Transverse colon (tissue), 4 donors: ENCODE measurements around the gene ZNF263. TPM values are rescaled to one million over a fixed set of nuclear protein-coding genes. Genes with fewer than 3 reads are reported as not detected.

Experiments used
- DNase-seq: peaks from one replicate; pipeline ENCODE4 v3.0.0-alpha.2; 2019
- H3K27ac ChIP-seq, 4 donors: fragments of 200-600 bp; sonication (generic); 2 replicates each; pipeline ENCODE4 v1.5.1; 2016 to 2018; ENCODE audit warnings: inconsistent platforms in 4 of 4
- H3K27me3 ChIP-seq: fragments of 200-600 bp; sonication (generic); 2 replicates; pipeline ENCODE4 v1.5.1; 2017; ENCODE audit warnings: inconsistent platforms
- H3K36me3 ChIP-seq, 4 donors: fragments of 200-600 bp; sonication (generic); 2 replicates each; pipeline ENCODE4 v1.5.1; 2017 to 2019; ENCODE audit warnings: inconsistent platforms in 4 of 4
- H3K4me1 ChIP-seq, 4 donors: fragments of 200-600 bp; sonication (generic); 2 replicates each; pipeline ENCODE4 v1.5.1; 2017 to 2020; ENCODE audit warnings: inconsistent platforms in 4 of 4
- H3K4me3 ChIP-seq, 4 donors: fragments of 200-600 bp; sonication (generic); 1 replicate in 1 of 4; 2 replicates in 3 of 4; pipeline versions ENCODE4 v1.5.1 to v1.6.1; 2017 to 2019; ENCODE audit warnings: inconsistent platforms in 4 of 4
- H3K9me3 ChIP-seq, 2 donors: fragments of 200-600 bp; sonication (generic); 2 replicates each; pipeline ENCODE4 v1.5.1; 2017 to 2019; ENCODE audit warnings: inconsistent platforms in 2 of 2
- EP300 ChIP-seq: sonication (generic); formaldehyde crosslinking; IDR thresholded peaks from one replicate; pipeline ENCODE4 v1.6.1; 2017; ENCODE audit warnings: antibody characterized with exemption, low read depth
- POLR2A ChIP-seq: fragments of 450-650 bp; IDR thresholded peaks from one replicate; pipeline ENCODE4 v1.6.1; 2016; ENCODE audit warnings: antibody characterized with exemption, mild to moderate bottlenecking, moderate library complexity
- POLR2AphosphoS5 ChIP-seq, 3 donors: sonication (generic); formaldehyde crosslinking; IDR thresholded peaks; one replicate each; pipeline ENCODE4 v1.6.1; 2016; ENCODE audit warnings: antibody characterized with exemption in 3 of 3
- whole genome bisulfite sequencing, 2 donors: methylation state at CpG; one replicate each; pipeline ENCODE4 v1.1.5; 2018; ENCODE audit warnings: low coverage in 1 of 2; 5-methylcytosine and 5-hydroxymethylcytosine counted together
- in situ Hi-C, 4 donors: fragments of 200-750 bp; cut with MboI; loops; one replicate each; pipeline versions ENCODE4 v1.15.0 to v1.15.1; 2017; ENCODE audit warnings: low sequenced_read_pairs in 3 of 4, low pct_ligation_motif_present in 1 of 4, low pct_unique_long_range_greater_than_20kb in 1 of 4
- intact Hi-C: fragments of 100-400 bp; cut with DNase I; formaldehyde crosslinking; loops from one replicate; pipeline ENCODE4 v1.15.1; 2023; ENCODE audit warnings: low total_unique reads
- total RNA-seq, 4 donors: library from RNA; depleted of rRNA; stranded (reverse); fragments of >200 nt; gene quantifications; one replicate each; pipeline ENCODE4 v1.1.0, GENCODE V29; 2016
- TF ChIP-seq, protein P1 (sequence below), 5 experiments: fragments of 200-600 bp in 3 of 5; fragments of 450-650 bp in 2 of 5; sonication (generic) in 3 of 5; IDR thresholded peaks; 1 replicate in 2 of 5; 2 replicates in 3 of 5; pipeline ENCODE4 v1.5.1; 2016 to 2017; ENCODE audit warnings: antibody characterized with exemption in 5 of 5, inconsistent platforms in 3 of 5, mild to moderate bottlenecking in 2 of 5, moderate library complexity in 1 of 5

ZNF263 gene
- 10 to 100 TPM in 3 of 4 donors, 1 to 10 TPM in 1; 4.6 to 46.0 (median 36.8) TPM for total RNA-seq

DNA sequence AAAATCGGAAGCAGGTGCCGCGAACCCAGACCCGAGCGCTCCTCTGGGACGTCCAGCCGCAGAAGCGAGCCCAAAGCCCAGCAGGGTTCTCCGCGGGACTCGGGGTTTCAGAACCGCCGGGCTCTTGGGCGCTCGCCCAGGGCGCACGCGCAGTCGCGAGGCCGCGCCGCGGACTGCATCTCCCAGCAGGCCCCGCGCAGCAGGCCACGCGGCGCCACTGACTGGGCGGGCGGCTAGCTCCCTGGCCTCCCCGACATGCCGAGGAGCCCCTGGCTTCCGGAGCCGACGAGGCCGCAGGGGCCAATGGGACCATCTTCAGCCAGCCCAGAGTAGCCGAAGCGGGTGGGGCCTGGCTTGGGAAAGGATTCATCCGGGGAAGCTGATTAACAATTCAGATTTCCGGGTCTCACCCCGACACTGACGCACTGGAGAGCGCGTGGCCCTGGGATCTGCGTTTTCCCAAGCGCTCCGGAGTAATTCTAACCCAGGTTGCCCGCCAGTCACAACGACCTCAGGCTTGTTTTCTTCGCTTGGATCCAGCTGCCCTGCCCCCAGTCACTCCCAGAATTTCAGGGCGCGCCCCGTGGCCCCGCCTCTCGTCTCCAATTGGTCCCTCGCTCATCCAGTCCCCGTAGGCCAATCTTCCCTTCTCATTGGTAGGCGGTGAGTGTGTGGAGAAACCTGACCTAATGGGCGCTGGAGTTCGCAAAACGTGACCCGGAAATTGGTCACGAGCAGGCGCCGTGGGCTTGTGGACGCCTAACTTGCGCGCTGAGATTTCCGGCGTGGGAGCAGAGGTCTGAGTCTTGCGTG is at the start of gene ZNF263:
ZNF263 (plus strand) TSS at position 762 of the 813 bp plus-strand sequence. CDS start 328 bp downstream, outside the sequence.
- TF ChIP-seq POLR2A (peak; percentile 77), EP300 (no peak), POLR2AphosphoS5 (IDR thresholded peaks at IDR 0.05) (peak; percentile 68 to 86 (median 78))
- TF ChIP-seq, protein P1, sequence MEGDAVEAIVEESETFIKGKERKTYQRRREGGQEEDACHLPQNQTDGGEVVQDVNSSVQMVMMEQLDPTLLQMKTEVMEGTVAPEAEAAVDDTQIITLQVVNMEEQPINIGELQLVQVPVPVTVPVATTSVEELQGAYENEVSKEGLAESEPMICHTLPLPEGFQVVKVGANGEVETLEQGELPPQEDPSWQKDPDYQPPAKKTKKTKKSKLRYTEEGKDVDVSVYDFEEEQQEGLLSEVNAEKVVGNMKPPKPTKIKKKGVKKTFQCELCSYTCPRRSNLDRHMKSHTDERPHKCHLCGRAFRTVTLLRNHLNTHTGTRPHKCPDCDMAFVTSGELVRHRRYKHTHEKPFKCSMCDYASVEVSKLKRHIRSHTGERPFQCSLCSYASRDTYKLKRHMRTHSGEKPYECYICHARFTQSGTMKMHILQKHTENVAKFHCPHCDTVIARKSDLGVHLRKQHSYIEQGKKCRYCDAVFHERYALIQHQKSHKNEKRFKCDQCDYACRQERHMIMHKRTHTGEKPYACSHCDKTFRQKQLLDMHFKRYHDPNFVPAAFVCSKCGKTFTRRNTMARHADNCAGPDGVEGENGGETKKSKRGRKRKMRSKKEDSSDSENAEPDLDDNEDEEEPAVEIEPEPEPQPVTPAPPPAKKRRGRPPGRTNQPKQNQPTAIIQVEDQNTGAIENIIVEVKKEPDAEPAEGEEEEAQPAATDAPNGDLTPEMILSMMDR (IDR thresholded peaks at IDR 0.05): peak in 1 of 5 experiments; percentile 32
- peak within 1 kb of the TSS; percentile 98 to 100 (median 100) for H3K27ac ChIP-seq
- peaks cover 5 to 28% (median 25%) of the 10 kb centered on the region in 4 donors for H3K4me1 ChIP-seq
- WGBS, 2 donors: 0% methylated on average over 40 of the region's 72 CpGs; no CpG with 5 or more reads in 1 of the 2 donors
- intact Hi-C loops: no loop called here
- DNase-seq: peak; percentile 97
- H3K27me3 ChIP-seq: peaks cover 4% of the 10 kb centered on the region
- peak within 1 kb of the TSS; percentile 79 to 99 (median 92) for H3K4me3 ChIP-seq
- H3K9me3 ChIP-seq: peaks cover 0 to 12% of the 10 kb centered on the region in 2 donors
- peaks cover 0 to 24% (median 2%) of the 10 kb centered on the region in 4 donors for H3K36me3 ChIP-seq
- in situ Hi-C loops: no loop called here

DNA sequence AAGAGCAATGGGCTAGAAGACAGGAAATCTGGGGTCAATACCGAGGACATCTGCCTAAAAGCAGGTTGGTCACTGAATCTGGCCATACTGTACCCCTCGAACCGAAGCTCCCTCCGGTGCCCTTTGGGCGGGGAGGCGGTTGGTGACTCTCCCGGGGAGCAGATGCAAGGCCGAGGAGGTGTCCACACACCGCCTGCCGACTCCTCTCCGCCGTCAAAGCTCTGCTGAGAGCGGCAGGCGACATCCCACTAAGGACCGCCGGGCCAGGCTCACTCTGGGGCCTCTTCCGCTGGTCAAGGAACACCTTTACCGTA is 48.8 kb upstream of the ZNF263 start:
- intact Hi-C loops (no loop called here), in situ Hi-C loops (no loop called here)
- Histone ChIP-seq H3K4me1 (peaks cover 5 to 17% (median 10%) of the 10 kb centered on the region in 4 donors), H3K4me3 (peak overlapping the region; percentile 56 to 93 (median 83)), H3K27ac (peak overlapping the region; percentile 92 to 96 (median 96)), H3K27me3 (no peaks in the 10 kb centered on the region), H3K9me3 (peaks cover under 1 to 7% of the 10 kb centered on the region in 2 donors), H3K36me3 (peaks cover 0 to 36% (median 18%) of the 10 kb centered on the region in 4 donors)
- 5% methylated on average over 18 of the region's 18 CpGs; no CpG with 5 or more reads in 1 of the 2 donors for WGBS, 2 donors
- no peak for DNase-seq
- TF ChIP-seq EP300 (no peak), POLR2AphosphoS5 (IDR thresholded peaks at IDR 0.05) (no peak), POLR2A (no peak)
- TF ChIP-seq, protein P1 (IDR thresholded peaks at IDR 0.05): no peak

DNA sequence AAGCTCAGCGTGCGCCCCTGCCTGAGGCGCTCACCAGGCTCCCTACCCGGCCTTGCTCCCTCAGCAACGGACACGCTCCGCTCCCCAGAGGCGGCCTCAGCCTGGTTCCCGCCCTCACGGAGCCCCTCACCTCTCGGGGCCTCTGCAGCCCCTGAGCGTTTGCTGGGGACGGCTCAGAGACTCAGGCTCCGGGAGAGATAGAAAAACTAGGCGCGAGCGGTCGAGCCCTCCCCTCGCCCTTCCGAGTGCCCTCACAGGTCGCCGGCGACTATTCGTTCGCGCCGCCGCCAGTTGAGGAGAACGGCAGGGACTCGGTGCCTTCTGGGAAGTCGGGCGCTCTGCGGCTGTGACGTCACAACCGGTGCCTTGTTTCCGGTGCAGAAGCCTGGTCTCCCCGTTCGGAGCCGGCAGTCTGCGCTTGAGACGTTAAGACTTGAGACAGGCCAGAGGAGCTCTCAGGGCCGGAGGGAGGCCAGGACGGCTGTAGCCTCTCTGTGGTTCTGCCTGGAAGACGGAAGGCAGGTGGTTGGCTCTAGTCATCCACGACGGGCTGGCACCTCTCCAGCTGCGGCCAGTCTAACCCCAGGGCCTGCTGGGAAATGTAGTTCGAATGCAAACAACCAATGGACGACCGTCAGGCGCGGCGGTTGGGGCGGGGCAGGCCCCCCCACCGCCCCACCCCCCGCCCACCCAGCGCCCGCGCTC is 48.3 kb upstream of the ZNF263 start, which contains the start of gene ZNF200:
ZNF200 (minus strand) TSS at position 302 of the 705 bp plus-strand sequence. CDS start 1,403 bp downstream, outside the sequence.
- Histone ChIP-seq H3K4me3 (peak within 1 kb of the TSS; percentile 56 to 93 (median 83)), H3K9me3 (peaks cover 0 to 2% of the 10 kb centered on the region in 2 donors), H3K27me3 (no peaks in the 10 kb centered on the region), H3K36me3 (peaks cover 0 to 30% (median 15%) of the 10 kb centered on the region in 4 donors), H3K4me1 (peaks cover 5 to 17% (median 10%) of the 10 kb centered on the region in 4 donors), H3K27ac (peak within 1 kb of the TSS; percentile 92 to 96 (median 96))
- TF ChIP-seq POLR2AphosphoS5 (IDR thresholded peaks at IDR 0.05) (peak; percentile 76 to 88 (median 85)), EP300 (no peak), POLR2A (peak; percentile 77)
- TF ChIP-seq, protein P1 (IDR thresholded peaks at IDR 0.05): peak in 1 of 5 experiments; percentile 23
- intact Hi-C loops (no loop called here), in situ Hi-C loops (no loop called here)
- DNase-seq: peak; percentile 97
- 1% methylated on average over 36 of the region's 59 CpGs; no CpG with 5 or more reads in 1 of the 2 donors for whole genome bisulfite sequencing, 2 donors
